H1 (cell line): ENCODE data around the gene GNB1L. TPM values are rescaled to one million over a fixed set of nuclear protein-coding genes. Genes with fewer than 3 reads are reported as not detected.

ENCODE experiments used
- BRCA1 ChIP-seq: IDR thresholded peaks from 2 replicates; pipeline ENCODE4 v1.6.1; 2012; ENCODE audit warnings: low read depth, low read length, improper control_type of control experiment
- CHD1 ChIP-seq: IDR thresholded peaks from 2 replicates; pipeline ENCODE4 v1.6.1; 2012; ENCODE audit warnings: low read depth, low read length, improper control_type of control experiment
- CHD2 ChIP-seq: IDR thresholded peaks from 2 replicates; pipeline ENCODE4 v1.6.1; 2012; ENCODE audit warnings: low read length, improper control_type of control experiment
- FOSL1 ChIP-seq: IDR thresholded peaks from 2 replicates; pipeline ENCODE4 v1.6.1; 2011; ENCODE audit warnings: mild to moderate bottlenecking, low read depth, low read length, moderate library complexity; ENCODE audit not compliant: insufficient read depth
- JUND ChIP-seq: IDR thresholded peaks from 2 replicates; pipeline ENCODE4 v1.6.1; 2011; ENCODE audit warnings: mild to moderate bottlenecking, improper control_type of control experiment, low read length
- MAFK ChIP-seq: IDR thresholded peaks from 2 replicates; pipeline ENCODE4 v1.6.1; 2012; ENCODE audit warnings: low read depth, mild to moderate bottlenecking, improper control_type of control experiment, low read length
- NANOG ChIP-seq: IDR thresholded peaks from 2 replicates; pipeline ENCODE4 v1.6.1; 2011; ENCODE audit warnings: low read length, low read depth, mild to moderate bottlenecking, inconsistent platforms; ENCODE audit not compliant: insufficient read depth, poor library complexity, severe bottlenecking
- NRF1 ChIP-seq: IDR thresholded peaks from 2 replicates; pipeline ENCODE4 v1.6.1; 2011; ENCODE audit warnings: mild to moderate bottlenecking, low read depth, low read length, improper control_type of control experiment
- POLR2AphosphoS5 ChIP-seq: IDR thresholded peaks from 2 replicates; pipeline ENCODE4 v1.6.1; 2011; ENCODE audit warnings: low read depth, low read length
- SP4 ChIP-seq: IDR thresholded peaks from 2 replicates; pipeline ENCODE4 v1.6.1; 2012; ENCODE audit warnings: low read length, inconsistent platforms
- polyA plus RNA-seq, 7 experiments: library from polyadenylated mRNA; depleted of rRNA in 3 of 7; stranded (reverse) in 5 of 7; unstranded in 2 of 7; fragments of >200 nt in 5 of 7; fragments of 200-250 nt in 2 of 7; gene quantifications; 1 replicate in 5 of 7; 2 replicates in 1 of 7; 4 replicates in 1 of 7; pipeline versions ENCODE4 v1.2.1 to v1.2.3, GENCODE V29; 2011 to 2013; ENCODE audit warnings: missing spikeins in 2 of 7, mixed read lengths in 2 of 7
- total RNA-seq: library from RNA; stranded (reverse); fragmentation: NEBNext Ultra II Directional; extraction: Animal tissue kit (Norgen Biotek cat#: 25700); gene quantifications from 2 replicates; pipeline ENCODE4 v1.2.1, GENCODE V29; 2021
- TF ChIP-seq, protein P1 (sequence below): fragments of 300-600 bp; sonication (generic); IDR thresholded peaks from 2 replicates; pipeline ENCODE4 v1.7.1; 2012; ENCODE audit warnings: low read length, moderate library complexity, mild to moderate bottlenecking, inconsistent platforms; ENCODE audit not compliant: insufficient replicate concordance
- TF ChIP-seq, protein P2 (sequence below): IDR thresholded peaks from 2 replicates; pipeline ENCODE4 v1.6.1; 2012; ENCODE audit warnings: inconsistent platforms

GNB1L gene
- total and polyA plus RNA-seq, 2 of the 8 experiments (the other 6 are each of a cell fraction or from before 2014, with no cell fraction given) = 14.0 to 15.6 TPM

DNA sequence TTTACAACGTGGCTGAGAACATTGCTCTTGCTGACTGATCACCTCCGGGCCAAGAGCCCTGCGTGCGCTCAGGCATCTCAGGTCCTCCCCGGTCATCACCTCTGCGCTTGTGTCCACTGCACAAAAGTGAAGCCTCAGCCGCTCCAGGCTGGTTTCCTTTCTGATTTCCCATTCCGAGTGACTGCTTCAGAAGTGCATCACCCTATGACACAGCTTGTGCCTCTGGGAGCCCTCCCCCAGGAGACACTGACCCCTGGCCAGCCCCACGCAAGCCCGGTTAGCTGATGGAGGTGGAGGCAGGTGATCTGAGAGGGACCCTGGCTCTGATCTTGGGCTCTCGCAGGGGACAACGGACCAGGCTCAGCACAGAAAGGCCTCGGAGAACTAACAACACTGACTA lies 38.3 kb upstream of the GNB1L start (continued):
- TF ChIP-seq, protein P1, sequence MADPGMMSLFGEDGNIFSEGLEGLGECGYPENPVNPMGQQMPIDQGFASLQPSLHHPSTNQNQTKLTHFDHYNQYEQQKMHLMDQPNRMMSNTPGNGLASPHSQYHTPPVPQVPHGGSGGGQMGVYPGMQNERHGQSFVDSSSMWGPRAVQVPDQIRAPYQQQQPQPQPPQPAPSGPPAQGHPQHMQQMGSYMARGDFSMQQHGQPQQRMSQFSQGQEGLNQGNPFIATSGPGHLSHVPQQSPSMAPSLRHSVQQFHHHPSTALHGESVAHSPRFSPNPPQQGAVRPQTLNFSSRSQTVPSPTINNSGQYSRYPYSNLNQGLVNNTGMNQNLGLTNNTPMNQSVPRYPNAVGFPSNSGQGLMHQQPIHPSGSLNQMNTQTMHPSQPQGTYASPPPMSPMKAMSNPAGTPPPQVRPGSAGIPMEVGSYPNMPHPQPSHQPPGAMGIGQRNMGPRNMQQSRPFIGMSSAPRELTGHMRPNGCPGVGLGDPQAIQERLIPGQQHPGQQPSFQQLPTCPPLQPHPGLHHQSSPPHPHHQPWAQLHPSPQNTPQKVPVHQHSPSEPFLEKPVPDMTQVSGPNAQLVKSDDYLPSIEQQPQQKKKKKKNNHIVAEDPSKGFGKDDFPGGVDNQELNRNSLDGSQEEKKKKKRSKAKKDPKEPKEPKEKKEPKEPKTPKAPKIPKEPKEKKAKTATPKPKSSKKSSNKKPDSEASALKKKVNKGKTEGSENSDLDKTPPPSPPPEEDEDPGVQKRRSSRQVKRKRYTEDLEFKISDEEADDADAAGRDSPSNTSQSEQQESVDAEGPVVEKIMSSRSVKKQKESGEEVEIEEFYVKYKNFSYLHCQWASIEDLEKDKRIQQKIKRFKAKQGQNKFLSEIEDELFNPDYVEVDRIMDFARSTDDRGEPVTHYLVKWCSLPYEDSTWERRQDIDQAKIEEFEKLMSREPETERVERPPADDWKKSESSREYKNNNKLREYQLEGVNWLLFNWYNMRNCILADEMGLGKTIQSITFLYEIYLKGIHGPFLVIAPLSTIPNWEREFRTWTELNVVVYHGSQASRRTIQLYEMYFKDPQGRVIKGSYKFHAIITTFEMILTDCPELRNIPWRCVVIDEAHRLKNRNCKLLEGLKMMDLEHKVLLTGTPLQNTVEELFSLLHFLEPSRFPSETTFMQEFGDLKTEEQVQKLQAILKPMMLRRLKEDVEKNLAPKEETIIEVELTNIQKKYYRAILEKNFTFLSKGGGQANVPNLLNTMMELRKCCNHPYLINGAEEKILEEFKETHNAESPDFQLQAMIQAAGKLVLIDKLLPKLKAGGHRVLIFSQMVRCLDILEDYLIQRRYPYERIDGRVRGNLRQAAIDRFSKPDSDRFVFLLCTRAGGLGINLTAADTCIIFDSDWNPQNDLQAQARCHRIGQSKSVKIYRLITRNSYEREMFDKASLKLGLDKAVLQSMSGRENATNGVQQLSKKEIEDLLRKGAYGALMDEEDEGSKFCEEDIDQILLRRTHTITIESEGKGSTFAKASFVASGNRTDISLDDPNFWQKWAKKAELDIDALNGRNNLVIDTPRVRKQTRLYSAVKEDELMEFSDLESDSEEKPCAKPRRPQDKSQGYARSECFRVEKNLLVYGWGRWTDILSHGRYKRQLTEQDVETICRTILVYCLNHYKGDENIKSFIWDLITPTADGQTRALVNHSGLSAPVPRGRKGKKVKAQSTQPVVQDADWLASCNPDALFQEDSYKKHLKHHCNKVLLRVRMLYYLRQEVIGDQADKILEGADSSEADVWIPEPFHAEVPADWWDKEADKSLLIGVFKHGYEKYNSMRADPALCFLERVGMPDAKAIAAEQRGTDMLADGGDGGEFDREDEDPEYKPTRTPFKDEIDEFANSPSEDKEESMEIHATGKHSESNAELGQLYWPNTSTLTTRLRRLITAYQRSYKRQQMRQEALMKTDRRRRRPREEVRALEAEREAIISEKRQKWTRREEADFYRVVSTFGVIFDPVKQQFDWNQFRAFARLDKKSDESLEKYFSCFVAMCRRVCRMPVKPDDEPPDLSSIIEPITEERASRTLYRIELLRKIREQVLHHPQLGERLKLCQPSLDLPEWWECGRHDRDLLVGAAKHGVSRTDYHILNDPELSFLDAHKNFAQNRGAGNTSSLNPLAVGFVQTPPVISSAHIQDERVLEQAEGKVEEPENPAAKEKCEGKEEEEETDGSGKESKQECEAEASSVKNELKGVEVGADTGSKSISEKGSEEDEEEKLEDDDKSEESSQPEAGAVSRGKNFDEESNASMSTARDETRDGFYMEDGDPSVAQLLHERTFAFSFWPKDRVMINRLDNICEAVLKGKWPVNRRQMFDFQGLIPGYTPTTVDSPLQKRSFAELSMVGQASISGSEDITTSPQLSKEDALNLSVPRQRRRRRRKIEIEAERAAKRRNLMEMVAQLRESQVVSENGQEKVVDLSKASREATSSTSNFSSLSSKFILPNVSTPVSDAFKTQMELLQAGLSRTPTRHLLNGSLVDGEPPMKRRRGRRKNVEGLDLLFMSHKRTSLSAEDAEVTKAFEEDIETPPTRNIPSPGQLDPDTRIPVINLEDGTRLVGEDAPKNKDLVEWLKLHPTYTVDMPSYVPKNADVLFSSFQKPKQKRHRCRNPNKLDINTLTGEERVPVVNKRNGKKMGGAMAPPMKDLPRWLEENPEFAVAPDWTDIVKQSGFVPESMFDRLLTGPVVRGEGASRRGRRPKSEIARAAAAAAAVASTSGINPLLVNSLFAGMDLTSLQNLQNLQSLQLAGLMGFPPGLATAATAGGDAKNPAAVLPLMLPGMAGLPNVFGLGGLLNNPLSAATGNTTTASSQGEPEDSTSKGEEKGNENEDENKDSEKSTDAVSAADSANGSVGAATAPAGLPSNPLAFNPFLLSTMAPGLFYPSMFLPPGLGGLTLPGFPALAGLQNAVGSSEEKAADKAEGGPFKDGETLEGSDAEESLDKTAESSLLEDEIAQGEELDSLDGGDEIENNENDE = no peak
- TF ChIP-seq JUND (no peak), BRCA1 (no peak), POLR2AphosphoS5 (no peak), NRF1 (no peak), CHD2 (no peak), NANOG (no peak), CHD1 (no peak), FOSL1 (no peak), SP4 (no peak), MAFK (no peak)
- TF ChIP-seq, protein P2, sequence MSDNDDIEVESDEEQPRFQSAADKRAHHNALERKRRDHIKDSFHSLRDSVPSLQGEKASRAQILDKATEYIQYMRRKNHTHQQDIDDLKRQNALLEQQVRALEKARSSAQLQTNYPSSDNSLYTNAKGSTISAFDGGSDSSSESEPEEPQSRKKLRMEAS = no peak
